GM18505 (cell line): ENCODE data around the gene CTIF.

ENCODE experiments used
- ATAC-seq: cut with Tn5 transposase; IDR thresholded peaks from one replicate; pipeline ENCODE4 v1.9.1; 2021; ENCODE audit not compliant: unreplicated experiment
- POLR2A ChIP-seq: IDR thresholded peaks from 4 replicates; pipeline ENCODE4 v1.6.1; 2011; ENCODE audit warnings: borderline replicate concordance; ENCODE audit not compliant: insufficient read depth, insufficient read length; ENCODE audit errors: extremely low read depth

CTIF gene

DNA sequence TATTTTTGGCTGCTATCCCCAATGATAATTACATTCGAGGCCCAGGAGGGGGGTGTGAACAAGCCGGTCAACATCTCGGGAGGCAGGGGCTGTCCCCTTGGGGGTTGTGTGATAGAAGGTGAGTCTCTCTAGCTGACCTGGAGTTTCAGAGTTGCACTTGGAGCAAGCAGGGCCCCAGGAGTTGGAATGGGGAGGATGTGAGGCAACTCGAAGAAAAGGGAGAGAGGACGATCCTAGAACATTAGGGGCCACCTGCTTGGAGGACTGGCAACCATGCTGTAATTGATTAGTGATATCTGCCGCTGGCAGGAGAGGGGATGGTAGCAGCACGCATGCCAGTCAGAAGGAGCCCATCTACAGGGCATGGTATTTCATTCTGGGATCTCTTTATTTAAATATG lies 122.6 kb downstream of the CTIF start:
- no peak for TF ChIP-seq POLR2A
- ATAC-seq: no peak

DNA sequence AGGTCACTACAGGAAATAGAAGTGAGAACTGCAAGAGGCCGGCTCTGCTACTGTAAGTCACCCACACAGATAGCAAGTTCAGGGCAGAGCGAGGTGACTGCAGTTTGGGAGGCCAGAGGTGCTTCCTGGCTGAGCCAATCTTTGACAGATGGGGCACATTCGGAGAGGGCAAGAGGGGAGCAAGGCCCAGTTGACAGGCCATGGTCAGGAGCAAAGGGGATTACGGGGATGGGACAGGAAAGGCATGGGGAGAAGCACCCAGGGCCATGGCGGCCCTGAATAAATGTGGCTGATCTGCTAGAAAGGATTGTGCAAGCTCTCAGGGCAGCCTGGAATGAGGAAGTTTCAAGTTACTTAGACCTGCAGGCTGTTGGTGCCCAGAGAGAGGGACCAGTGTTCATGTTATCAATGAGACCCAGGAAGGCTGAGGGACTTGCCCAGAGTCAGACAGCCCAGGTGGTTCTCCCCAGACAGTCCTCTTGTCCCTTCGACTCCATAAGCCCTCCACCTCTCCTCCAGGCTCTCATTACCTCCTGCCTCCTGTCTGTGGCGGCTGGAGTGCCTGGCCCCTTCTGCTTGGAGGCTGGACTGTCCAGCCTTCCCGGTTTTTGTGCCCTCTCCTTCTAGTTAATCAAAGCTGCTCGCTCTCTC lies 123.3 kb downstream of the CTIF start:
- no peak for TF ChIP-seq POLR2A
- no peak for ATAC-seq

DNA sequence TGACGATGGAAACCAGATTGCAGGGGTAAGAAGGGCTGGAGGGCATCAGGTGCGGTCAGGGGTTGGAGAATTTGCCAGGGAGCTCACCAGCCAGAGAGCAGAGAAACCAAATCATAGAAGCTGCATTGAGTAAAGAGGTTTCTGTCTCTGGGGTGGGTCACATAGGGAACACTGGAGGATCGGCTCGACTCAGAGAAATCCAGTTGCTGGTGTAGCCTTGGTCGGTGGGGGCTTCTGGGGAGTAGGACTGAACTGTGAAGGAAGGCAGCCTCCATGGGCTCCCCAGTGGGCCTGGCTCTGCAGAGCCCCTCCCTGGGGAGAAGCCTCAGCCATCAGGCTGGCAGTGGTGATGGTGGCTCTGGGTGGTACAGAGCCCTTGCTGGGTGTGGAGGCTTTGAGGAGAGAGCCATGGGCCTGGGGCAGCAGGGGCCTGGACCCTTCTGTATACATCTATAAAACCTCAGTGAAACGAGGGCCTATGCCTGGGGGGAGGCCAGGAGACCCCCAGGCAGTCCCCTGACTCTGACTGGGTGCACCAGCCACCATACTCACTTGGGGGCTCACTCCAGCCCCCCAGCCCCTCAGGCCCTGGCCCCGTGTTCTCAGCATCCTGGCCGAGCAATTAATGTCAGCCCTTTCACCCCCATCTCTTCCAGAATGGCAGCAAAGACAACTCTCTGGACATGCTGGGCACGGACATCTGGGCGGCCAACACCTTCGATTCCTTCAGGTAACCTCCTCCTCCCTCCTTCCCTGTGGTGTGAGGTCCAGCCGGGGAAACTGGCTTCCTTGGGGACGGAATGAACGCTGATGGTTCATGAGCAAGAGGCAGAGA lies 124.5 kb downstream of the CTIF start:
- TF ChIP-seq POLR2A: no peak
- ATAC-seq: no peak

DNA sequence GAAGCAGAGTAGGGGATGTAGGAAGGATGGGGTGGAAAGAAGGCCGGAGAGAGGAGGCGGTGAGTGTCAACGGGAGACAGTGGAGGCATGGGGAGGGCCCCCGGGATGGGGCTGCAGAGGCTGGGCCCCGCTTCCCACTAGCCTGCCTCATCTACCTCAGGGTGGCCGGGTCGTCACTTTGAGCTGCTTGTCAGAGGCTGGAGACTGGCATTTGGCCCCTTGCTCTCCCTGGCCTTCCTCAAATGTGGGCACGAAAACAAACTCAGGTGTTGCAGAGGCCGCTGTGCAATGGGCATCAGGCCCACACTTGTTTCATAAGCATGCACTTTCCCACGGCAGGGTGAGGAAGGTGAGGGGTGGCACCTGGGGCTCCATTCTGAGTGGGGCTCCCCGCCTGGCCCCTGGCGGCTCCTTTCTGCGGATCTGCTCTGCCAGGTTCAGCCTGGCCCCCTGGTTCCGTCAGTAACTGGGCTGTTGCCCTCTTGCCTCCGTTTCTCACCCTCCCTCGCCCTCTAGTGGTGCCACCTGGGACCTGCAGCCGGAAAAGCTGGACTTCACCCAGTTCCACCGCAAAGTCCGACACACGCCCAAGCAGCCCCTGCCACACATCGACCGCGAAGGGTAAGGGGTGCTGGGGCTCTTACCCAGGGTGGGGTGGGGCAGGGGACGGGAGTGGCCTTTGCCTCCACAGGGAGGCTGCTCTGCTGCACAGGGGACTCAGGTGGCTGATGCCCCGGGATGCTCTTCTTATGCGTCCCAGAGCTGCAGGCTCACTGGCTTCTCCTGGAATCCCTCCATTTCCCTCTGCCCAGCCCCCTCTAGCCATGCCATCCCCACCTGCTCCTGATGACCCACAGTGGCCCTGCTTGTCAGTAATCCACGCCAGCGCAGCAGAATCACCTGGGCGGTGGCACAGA lies 125.4 kb downstream of the CTIF start:
- ATAC-seq: no peak

DNA sequence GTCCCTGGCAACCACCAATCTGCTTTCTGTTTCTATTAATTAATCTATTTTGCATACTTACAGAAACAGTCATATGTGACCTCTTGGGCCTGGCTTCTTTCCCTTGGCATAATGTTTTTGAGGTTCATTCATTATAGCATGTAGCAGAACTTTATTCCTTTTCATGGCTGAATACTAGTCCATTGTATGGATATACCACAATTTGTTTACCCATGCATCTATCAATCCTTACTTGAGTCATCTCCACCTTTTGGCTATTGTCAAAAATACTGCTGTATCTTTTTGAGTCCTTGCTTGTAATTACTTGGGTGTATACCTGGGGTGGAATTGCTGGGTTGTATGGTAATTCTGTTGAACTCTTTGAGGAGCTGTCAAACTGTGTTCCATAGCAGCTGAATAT lies 126.8 kb downstream of the CTIF start:
- no peak for TF ChIP-seq POLR2A
- no peak for ATAC-seq

More for the DNA sequence above, 125.4 kb downstream of the CTIF start:
- no peak for TF ChIP-seq POLR2A

DNA sequence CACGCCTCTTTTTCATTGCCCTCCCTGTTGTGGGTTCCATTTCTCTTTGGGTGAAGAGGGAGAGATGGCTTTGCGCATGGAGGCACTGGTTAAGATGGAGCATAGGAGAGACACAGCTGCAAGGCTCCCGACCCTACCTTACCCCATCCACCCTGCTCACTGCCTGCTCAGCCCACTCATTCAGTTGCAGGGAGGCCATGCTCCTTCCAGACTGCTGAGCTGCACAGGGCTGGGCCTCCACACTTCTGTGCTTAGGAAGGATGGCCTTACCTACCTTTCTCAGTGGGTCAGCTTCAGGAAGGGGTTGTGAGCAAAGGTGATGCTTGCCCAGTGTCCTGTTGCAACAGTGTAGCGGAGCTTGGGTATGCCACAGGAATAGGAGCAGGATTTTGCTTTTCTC lies 127.8 kb downstream of the CTIF start:
- no peak for ATAC-seq
- TF ChIP-seq POLR2A: no peak

DNA sequence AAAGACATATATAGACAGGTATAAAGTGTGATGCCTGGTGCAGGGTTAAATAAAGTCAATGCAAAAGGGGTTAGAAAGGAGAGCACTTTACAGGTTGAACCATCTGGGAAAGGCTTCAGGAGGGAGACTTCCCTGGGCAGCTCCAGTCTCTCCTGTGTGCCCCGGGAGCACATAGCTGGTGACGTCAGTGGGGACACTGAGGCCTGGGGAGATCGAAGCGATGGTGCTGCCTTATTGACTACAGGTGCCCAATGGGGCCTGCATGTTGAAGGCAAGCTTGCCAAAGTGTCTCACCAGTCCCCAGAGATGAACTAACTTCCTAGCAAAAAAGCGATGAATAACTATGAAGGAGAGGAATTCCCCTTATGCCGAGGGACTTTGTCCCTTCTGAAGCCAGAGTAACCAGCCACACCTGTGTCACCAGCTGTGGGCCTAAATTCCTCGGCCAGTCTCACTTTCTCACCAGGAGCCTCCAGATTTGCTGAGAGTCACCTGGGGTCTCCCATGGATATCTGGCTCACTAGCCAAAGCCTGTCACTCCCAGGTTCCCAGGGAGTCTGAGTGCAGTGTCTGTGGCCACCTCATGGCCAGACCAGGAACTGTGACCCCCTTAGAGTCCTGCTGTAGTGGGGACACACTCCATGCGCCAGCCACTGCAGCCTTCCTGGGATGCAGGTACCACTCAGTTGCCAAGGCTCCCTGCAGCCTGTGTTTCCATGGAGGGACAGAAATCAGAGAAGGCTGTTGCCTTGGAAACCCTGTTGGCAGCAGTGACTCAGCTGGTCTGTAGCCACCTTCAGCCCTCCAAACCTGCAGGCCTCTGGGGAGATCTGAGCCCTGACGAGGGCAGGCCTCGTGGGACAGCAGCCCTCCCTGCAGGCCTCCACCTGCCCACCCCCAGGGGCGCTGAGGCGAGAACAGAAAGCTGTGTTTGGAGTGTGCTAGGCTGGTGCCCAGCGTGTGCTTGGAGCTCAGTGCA lies 128.7 kb downstream of the CTIF start:
- TF ChIP-seq POLR2A: no peak
- ATAC-seq: no peak

DNA sequence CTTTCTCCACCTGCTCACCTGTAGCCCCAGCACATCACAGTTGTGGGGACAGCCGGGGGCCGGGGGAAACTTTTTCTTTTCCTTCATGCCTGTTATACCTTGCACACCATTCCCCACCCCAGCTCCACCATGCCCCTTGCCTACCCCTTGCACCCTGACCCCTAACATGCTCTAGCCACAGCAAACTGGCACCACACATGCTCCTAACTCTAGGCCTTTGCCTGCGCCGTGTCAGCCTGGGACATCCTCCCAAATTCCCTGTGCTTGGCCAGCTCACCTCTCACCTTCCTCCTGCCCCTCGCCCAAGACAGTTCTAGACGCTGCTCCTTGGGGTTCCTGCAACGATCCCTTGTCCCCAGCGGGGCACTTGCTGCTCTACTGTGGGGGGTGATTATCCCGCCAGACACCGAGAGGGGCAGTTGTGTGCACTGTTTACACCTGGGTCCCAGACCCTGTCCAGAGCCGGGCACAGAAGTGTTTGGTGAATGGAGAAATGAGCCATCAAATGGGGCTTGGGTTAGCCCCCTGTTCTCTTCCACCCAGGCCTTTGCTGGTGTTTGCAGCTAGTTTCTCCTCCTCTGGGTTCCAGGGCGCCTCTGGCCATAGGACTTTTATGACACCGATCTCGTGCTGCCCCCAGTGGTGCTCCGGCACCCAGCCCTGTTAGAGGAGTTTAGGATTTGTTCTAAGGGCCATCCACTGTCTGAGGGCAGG lies 129.8 kb downstream of the CTIF start:
- TF ChIP-seq POLR2A: no peak
- no peak for ATAC-seq

DNA sequence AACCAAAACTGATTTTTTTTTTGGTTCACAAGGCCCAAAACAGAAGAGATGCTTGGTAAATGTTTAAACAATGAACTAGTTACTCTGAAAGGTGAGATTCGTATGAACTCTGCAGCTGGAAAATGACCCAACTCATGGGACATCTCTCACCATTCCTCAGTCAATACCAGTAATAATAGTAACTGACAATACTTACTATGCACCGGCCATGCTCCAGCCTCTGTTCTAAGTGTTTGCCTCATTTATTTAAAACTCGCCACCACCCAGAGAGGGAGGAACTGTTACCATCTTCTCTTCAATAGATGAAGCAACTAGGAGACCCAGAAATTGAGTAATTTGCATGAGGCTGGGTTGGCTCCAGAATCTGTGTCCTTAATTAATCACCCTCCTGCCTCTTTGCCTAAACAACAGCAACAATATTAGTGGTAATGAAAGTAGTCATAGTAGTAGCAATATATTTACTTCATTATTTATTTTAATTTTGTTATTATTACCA lies 130.4 kb downstream of the CTIF start:
- ATAC-seq: no peak
- TF ChIP-seq POLR2A: no peak

DNA sequence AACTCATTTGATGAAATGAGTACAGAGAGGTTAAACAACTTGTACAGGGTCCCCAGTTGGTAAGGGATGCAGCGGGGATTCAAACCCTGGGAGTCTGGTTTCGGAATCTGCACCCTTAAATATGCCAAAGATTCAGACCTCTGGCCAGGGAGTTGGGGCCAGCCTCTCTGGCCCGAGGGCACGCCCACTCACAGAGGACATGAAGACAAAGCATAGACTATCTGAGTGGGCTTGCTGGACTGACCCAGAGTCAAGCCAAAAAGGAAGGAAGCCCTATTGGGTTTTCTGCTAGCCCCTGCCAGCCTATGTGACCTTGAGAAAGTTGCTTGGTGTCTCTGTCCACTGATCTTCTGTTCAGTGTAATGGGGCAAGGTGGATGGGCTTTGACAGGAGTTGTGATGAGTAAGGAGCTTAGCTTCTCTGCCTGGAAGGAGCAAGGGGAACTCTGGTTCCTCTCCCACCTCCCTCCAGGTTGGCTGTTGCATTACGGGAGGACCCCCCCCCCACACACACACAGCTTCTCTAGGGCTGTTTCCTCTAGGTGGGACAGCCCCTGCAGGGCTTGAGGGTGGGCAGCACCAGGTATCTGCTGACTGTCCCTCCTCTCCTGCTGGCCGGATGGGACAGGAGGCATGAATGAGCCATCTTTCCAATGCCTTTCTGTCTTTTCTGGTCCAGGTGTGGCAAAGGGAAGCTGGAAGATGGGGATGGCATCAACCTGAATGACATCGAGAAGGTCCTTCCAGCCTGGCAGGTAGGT lies 131.3 kb downstream of the CTIF start:
- no peak for TF ChIP-seq POLR2A
- no peak for ATAC-seq
